Measurements from ENCODE around the gene SDHAF3.

SDHAF3 gene

DNA sequence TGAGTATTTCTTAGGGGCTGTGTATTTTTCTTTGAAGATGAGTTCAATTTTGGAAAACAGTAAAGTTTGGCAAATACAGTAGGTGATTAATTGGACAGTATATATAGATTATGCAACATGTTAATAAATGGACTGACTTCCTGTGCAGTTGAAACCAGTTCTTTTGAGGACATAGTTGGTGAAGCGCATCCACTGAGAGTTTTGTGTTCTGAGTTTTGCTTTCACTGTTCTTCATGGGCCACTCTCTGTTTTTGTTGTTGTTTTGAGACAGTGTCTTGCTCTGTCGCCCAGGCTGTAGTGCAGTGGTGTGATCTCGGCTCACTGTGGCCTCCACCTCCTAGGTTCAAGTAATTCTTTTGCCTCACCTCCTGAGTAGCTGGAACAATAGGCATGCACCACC lies 109.0 kb downstream of the SDHAF3 start:
- Histone ChIP-seq H3K9me3 (ENCODE audit: low read length) (no peaks in the 10 kb centered on the region), H3K27ac (ENCODE audit: low read depth, low read length) (no peak overlapping the region), H3K27me3 (ENCODE audit: control insufficient read depth in 1 of 2, insufficient read depth in 2 of 2, low read length in 2 of 2) (no peaks in the 10 kb centered on the region), H3K4me3 (ENCODE audit: low read depth in 1 of 2, low read length in 2 of 2) (no peak overlapping the region), H3K9ac (ENCODE audit: low read length) (no peak overlapping the region), H3K36me3 (ENCODE audit: insufficient read depth, low read length) (no peaks in the 10 kb centered on the region), H3K4me1 (ENCODE audit: insufficient read depth, low read length) (no peaks in the 10 kb centered on the region)

All from muscle layer of colon (tissue), 2 donors.